Measurements from ENCODE around the gene DAB2IP.
A peak's percentile ranks its signal among the peaks of the same experiment; 100 is the strongest.

Gene DAB2IP

DNA sequence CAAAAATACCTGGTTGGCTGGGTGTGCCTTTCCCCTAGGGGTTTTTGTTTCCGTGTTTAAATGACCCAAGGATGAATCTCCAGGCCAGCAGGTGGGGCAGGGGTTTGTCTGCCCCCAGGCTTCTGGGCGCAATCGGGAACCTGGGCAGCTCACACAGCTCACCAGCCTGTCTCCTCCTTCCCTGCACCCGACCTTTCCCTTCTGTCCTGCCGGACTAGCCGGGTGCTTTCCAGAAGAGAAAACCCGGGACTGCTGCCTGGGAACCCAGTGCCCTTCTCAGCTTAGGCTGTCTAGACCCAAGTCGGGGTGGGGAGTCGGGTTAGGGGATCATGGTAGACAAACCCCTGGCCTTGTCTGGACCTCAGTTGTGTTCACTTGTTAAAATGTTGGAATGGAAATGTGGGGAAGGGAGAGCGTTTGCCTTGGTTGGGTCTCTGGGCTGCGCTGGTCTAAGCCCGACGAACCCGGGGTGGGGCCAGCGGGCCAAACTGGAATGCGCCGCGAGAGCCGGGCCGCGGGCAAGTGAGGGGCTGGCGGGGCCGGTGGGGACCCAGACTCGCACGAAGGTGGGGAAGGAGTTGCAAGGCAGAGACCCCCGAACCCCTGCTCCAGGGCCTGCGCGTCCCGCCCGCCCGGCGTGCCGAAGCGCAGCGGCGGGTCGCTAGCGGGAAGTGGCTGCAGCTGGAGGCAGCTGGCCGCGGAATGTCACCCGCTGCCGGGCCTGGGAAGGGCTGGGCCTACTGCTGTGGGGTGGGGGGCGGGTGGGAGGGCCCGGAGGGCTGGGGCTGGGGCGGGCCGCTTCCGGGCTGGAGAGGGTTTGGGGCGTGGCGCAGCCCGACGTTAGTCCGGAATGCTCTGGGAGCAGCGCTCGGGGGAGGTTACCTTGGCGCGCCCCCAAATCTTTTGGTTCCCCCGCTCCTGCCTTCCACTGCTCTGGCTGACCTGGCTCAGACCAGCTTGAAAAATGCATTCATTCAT lies 84.6 kb downstream of the DAB2IP start:
- H3K4me3 Mint-ChIP-seq, result peak overlapping the region; percentile 71 to 81 (median 77)
- H3K4me1 Mint-ChIP-seq, result peaks cover 90% of the 10 kb centered on the region
- no peaks in the 10 kb centered on the region for H3K9me3 Mint-ChIP-seq
- no peaks in the 10 kb centered on the region for H3K36me3 Mint-ChIP-seq (ENCODE audit: low read depth)
- H3K27me3 Mint-ChIP-seq (ENCODE audit: low read depth), result no peaks in the 10 kb centered on the region
- TF ChIP-seq CTCF (IDR thresholded peaks at IDR 0.05; ENCODE audit: unreplicated experiment in 3 of 3), result no peak
- H3K27ac Mint-ChIP-seq, result peak overlapping the region; percentile 70 to 89 (median 83)

DNA sequence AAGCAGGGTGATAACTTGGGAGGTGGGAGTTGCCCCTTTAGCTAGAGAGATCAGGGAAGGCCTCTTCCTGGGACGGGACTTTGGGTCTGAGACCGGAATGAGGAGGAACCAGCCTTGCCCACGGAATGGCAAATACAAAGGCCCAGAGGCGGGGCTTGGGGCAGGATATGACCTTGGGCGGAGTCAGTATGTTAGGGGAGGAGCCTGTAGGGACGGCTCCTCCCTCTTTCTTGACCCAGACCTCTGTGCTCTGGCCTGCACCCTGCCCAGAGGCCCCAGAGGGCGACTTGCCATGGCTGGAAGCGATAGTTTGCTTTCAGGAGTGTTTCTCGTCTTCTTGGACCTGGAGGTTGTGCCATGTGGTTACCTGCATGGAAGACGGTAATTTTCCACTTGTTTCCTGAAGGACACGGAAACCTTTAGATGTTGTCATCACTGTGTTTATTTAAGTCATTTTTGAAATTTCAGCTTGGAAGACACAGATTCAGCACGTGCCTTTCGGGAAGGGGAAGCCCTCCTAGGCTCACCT lies 85.6 kb downstream of the DAB2IP start:
- Mint-ChIP-seq H3K36me3 (ENCODE audit: low read depth) (no peaks in the 10 kb centered on the region), H3K4me3 (peak overlapping the region; percentile 65 to 81 (median 77)), H3K9me3 (no peaks in the 10 kb centered on the region), H3K4me1 (peaks cover 84% of the 10 kb centered on the region), H3K27ac (peak overlapping the region; percentile 70 to 89 (median 83)), H3K27me3 (ENCODE audit: low read depth) (no peaks in the 10 kb centered on the region)
- no peak for TF ChIP-seq CTCF (IDR thresholded peaks at IDR 0.05; ENCODE audit: unreplicated experiment in 3 of 3)

- Mint-ChIP-seq H3K27ac (peak overlapping the region in 2 of 3 experiments; percentile 83 to 89), H3K36me3 (ENCODE audit: low read depth) (no peaks in the 10 kb centered on the region), H3K27me3 (ENCODE audit: low read depth) (no peaks in the 10 kb centered on the region), H3K4me3 (peak overlapping the region in 2 of 3 experiments; percentile 65 to 77), H3K9me3 (no peaks in the 10 kb centered on the region), H3K4me1 (peaks cover 79% of the 10 kb centered on the region)
- TF ChIP-seq CTCF (IDR thresholded peaks at IDR 0.05; ENCODE audit: unreplicated experiment in 3 of 3), result no peak
These were observed 86.1 kb downstream of the DAB2IP start for GRCh38 chr9:121737481-121737931.

GRCh38 chr9:121738411-121738810 lies 87.0 kb downstream of the DAB2IP start:
- no peaks in the 10 kb centered on the region for H3K36me3 Mint-ChIP-seq (ENCODE audit: low read depth)
- H3K4me3 Mint-ChIP-seq, result peak overlapping the region; percentile 5 to 44 (median 36)
- peak overlapping the region; percentile 26 to 83 (median 34) for H3K27ac Mint-ChIP-seq
- peaks cover 75% of the 10 kb centered on the region for H3K4me1 Mint-ChIP-seq
- no peaks in the 10 kb centered on the region for H3K27me3 Mint-ChIP-seq (ENCODE audit: low read depth)
- no peak for TF ChIP-seq CTCF (IDR thresholded peaks at IDR 0.05; ENCODE audit: unreplicated experiment in 3 of 3)
- H3K9me3 Mint-ChIP-seq, result no peaks in the 10 kb centered on the region

- H3K27me3 Mint-ChIP-seq (ENCODE audit: low read depth), result no peaks in the 10 kb centered on the region
- H3K4me3 Mint-ChIP-seq, result peak overlapping the region in 1 of 3 experiments; percentile 5
- peaks cover 72% of the 10 kb centered on the region for H3K4me1 Mint-ChIP-seq
- TF ChIP-seq CTCF (IDR thresholded peaks at IDR 0.05; ENCODE audit: unreplicated experiment in 3 of 3), result no peak
- no peaks in the 10 kb centered on the region for H3K9me3 Mint-ChIP-seq
- H3K36me3 Mint-ChIP-seq (ENCODE audit: low read depth), result no peaks in the 10 kb centered on the region
- H3K27ac Mint-ChIP-seq, result peak overlapping the region; percentile 26 to 83 (median 34)
These were observed 87.5 kb downstream of the DAB2IP start for GRCh38 chr9:121738968-121739367.

All from nephron (organoid).